Measurements from ENCODE around the gene HELZ2.
A peak's percentile ranks its signal among the peaks of the same experiment; 100 is the strongest.
"Not testable (repeated sequence)": the region's sequence is repeated elsewhere in the genome, so short reads cannot be mapped to it uniquely, and the experiment has no call there.

The HELZ2 gene

DNA sequence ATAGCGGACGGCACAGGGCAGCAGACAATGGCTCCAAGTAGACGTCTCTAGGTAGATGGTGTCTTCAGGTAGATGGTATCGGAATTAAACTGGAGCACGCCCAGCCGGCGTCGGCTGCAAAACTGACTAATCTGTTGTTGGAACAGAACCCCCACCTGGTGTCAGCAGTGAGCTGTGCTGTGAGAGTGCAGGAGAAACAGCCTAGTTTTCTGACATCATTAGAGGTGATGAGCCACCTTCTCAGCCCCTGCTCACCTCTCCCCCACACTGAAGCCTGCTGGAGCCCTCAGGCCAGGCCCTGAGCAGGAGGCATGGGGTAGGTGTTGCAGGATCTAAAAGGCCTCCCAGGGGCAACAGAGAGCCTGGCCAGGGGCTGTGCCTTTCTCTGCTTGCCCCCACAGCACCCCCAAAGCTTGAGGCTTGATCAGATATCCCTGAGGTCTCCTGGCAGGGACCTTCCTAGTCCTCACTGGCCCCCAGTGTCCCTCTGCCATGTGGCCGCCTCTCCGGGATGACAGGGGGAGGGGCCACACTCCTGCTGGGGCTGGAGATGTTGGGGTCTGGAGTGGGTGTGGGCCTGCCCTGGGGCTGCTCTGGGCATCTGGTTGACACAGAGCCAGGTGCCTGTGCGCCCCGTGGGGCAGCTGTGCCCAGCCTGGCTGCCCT lies 6.9 kb upstream of the HELZ2 start:
- peak; percentile 31 for DNase-seq (ENCODE audit: low read depth, low spot score)

DNA sequence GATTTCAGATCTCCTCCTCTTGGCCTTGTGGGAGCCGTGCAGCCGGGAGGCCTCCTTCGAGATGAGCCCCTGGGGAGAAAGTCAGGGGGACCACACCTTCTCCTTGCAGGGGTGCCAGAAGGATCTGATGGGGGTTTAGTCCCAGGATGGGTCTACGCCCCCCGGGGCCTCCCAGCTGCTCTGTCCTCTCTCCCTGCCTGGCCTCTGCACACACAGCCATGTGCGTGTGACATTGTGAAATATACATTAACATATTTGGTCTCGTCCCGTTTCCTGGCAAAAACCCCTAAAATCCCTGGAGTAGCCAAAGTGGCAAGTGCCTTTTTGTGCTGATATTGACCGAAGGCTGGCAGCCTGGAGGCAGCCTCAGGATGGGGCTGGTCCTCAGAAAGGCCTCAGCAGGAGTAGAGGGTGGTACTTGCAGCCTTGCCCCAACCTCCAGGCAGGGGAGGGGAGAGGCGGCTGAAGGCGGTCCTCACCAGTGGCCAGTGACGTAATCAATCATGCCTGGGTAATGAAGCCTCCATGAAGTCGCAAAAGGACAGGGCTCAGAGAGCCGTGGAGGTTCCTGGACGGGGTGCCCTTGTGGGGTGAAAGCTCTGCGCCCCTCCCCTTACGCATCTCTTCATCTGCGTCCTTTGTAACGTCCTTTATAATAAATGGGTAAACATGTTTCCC lies 5.1 kb upstream of the HELZ2 start:
- DNase-seq (ENCODE audit: low read depth, low spot score) = no peak

DNA sequence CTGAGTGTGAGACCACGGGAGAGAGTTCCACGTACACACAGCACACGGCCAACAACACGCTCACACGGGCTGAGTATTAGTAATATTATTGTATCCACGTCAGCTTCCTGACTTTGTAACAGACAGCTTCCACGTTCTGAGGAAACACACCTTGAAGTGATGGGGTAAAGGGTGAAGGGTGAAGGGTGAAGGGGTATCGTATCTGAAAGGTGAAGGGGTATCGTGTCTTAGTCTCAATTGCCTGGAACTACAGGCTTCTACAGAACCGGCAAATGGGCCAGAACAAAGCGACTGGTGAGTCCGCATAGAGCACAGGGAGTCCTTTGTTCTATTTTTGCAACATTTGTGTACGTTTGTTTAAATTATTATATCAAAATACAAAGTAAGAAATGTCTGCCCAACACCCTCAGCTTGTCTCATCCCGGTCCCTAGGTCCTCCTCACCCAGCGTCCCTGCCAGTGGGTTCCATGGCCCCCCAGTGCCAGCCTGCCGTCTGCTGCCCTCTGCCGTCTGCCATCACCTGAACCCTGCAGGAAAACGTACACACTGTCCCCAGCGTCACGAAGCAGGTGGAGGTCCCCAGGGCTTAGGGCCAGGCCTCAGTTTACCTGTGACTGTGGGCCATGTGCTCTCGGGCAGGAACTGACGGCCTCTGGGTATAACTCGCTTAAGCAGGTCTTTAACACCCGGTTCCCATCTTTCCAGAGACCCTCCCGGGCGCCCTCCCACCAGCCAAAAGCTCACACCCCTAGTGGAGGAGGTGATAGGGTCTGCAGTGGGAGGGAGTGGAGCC lies 4.4 kb upstream of the HELZ2 start:
- DNase-seq (ENCODE audit: low read depth, low spot score) = no peak

DNA sequence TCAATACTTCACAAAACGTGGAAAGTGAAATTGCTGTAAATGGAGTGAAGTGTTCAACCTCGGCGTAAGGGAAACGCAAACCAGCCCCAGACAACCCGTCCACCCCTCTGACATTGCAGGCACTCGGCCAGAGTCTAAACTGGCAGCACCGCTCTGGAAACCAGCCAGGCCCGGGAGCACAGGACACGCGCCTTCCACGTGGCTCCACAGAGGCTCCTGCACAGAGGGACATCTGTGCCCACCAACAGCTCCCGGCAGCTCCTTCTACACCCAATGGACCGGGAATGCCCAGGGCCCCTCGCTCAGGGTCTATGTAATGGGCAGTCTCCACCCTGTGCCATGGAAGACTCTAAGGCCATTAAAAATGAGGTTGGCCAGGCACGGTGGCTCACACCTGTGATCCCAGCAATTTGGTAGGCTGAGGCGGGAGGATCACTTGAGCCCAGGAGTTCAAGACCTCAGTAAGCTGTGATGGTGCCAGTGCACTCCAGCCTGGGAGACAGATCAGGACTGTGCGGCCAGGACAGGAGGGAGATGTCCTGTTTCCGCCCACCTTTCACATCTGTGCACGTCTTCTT lies 3.4 kb upstream of the HELZ2 start:
- DNase-seq (ENCODE audit: low read depth, low spot score) = no peak

DNA sequence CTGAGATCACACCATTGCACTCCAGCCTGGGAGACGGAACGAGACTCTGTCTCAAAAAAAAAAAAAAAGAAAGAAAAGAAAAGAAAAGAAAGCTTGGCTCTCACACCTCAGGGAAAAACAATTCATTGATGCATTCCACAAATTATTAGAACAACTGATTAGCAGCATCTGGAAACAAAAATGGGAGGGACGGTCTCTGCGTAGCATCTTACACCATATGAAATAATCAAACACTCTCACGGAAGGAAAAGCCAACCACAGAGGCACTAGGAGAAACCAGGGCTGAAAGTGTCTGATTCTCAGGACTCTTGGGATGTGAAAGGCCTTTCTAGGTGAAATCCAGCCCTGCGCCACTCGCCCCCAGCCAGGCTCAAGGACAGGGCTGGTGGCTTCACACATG lies 2.3 kb upstream of the HELZ2 start:
- no peak for DNase-seq (ENCODE audit: low read depth, low spot score)

DNA sequence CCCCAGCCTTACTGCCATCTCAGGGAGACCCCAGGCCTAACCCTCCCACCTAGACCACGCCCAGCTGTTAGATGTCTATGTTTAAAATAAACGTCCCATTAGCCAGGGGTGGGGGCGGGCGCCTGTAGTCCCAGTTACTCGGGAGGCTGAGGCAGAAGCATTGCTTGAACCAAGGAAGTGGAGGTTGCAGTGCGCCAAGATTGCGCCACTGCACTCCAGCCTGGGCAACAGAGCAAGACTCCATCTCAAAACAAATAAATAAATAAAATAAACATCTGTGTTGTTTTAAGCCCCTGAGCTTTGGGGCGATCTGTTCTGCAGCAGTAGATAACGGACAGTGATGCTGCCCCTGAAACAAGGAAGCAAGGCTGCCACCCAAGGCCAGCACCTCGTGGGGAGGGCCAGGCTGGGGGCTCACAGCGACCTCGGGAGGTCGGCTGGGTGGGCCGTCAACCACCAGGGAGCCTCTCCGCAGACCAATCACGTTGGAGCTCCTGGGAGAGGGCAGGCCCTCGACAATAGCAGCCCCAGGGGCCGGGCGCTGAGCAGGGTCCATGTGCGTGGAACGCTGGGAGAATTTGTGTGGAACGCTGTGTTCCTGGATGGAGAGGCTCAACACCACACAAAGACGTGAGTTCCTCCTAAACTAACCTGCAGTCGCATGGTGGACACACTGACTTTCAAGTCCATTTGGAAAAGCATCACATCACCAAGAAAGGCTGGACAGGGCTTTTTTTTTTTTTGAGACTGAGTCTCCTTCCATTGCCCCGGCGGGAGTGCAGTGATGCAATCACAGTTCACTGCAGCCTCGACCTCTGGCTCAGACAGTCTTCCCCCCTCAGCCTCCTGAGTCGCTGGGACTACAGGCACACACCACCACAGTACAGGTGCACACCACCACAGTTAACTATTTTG lies 1.0 kb upstream of the HELZ2 start:
- no peak for DNase-seq (ENCODE audit: low read depth, low spot score)

DNA sequence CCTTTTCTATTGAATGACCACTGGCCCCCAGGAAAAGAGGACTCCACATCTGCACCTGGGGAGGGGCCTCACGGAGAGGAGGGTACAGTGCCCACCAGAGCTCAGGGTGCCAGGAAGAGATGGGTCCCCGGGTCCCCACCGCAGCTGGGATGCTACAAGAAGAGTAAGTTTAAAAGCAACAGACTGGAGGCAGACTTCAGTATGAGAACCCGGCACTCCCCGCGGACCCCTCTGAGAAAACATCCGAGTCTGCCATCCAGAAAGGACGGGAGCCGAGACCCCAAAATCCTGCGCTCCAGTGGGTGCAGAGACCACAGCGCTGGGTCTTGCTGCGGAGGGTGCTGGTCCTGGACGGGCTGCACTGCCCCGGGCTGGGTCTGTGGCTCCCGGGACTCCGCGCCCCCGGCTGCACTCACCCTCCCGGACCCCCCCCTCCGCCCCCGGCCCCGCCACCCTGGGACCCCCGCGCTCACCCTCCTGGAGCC lies 350 bp downstream of the HELZ2 start:
- no peak for DNase-seq (ENCODE audit: low read depth, low spot score)

DNA sequence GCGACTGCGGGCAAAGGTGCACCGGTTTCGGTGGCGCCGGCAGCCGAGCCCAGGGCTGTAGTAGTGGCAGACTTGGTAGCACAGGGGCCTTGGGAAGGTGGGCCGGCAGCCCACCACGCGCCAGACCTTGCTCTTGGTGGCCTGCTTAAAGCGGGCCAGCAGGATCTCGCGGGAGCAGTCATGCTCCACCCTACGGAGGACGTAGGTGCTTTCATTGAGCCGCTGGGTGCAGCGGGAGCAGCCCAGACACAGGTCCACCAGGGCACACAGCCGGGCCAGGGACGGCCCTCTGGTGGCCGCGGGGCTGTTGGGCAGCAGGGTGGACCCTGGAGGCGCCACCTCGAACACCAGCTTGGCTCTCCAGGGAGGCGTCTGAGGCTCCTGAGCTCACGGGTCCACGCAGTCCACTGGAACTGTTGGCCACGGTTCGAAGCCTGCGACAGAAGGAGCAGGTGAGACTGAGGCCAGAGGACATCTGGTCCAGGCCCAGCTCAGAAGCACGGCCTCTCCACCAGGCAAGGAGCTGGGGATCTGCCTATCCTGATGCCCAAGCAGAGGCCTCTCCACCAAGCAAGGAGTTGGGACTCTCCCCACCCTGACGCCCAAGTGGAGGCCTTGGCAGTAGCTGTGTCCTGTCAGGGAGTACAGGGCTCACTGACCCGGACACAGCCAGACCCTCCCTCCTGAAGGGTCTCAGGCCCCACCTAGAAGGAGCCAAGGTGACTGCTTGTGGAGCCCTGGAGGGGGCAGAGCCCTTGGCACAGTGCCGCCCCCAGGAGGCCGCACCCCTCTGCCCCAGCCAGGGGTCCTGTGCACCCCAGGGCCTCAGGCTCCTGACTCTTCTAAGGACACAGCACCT lies 1.0 kb downstream of the HELZ2 start:
- no peak for DNase-seq (ENCODE audit: low read depth, low spot score)

DNA sequence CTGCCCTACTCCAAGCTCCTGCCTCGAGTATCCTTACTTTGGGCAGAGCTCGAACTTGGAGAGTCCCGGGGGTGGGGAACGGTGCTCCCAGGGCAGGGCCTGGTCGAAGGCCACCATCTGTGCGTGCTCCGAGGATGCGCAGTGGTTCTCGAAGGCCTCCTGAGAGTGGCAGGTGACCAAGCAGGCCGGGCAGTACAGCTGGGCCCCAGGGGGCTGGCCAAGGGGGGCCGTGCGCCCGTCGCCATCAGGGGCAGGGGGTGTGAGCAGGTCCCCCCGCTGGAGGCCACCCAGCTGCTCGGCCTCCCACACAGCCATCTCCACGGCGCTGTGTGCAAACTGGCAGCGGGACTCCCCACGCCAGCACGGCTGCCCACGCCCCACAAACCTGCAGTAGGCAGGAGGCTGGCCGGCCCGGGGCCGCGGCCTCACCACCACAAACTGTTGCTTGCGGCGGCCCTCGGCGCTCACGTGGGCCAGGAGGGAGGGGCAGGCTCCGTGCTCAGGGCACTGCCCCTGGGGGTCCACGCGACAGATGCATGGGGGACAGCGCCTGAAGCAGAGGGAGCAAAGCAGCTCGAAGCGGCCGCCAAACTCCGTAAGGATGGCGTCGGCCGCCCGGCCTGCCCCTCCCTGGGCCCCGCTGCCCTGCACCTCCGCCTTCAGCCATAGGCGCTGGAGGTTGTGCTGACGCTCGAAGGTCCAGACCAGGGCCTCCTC lies 1.8 kb downstream of the HELZ2 start:
- no peak for DNase-seq (ENCODE audit: low read depth, low spot score)

DNA sequence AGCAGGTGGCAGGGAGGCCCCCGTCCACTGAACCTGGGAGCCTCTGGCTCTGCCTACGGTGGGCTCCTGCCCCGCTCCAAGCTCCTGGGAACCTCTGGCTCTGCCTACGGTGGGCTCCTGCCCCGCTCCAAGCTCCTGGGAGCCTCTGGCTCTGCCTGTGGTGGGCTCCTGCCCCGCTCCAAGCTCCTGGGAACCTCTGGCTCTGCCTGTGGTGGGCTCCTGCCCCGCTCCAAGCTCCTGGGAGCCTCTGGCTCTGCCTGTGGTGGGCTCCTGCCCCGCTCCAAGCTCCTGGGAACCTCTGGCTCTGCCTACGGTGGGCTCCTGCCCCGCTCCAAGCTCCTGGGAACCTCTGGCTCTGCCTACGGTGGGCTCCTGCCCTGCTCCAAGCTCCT lies 3.0 kb downstream of the HELZ2 start:
- DNase-seq (ENCODE audit: low read depth, low spot score) = not testable (repeated sequence)

DNA sequence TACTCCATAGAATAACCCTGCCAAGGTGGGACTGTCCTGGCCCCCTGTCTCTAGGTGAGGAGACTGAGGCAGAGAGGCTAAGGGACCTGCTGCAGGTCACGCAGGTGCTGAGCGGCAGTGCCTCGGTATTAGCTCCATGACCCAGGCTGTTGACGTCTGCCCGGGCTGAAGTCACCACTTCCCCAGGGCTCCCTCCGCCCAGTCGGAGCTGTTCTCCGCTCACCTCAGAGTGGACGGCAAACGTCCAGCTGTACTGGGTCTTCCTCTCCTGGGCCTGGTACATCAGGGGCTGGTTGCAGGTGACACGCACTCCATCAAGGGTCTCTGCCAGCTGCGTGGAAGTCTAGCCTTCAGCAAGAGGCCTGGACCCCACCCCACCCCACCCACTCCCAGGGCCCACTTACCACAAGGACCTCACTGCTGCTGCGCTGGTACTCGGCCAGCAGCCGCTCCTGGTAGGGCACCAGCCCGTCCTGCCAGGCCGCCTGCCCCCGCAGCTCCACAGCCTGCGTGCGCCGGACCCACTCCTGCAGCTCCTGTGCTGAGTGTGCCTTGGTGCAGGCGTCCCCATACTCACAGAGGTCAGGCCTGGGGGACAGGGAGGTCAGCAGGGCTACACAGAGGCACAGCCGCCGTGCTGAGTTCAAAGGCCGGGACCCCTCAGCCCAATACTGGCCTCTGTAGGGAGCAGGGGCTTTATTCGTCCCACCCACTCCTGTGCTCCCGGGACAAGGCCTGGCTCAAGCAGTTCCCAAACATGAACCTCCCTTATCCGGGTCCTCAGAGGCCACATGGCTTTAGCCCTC lies 3.6 kb downstream of the HELZ2 start:
- no peak for DNase-seq (ENCODE audit: low read depth, low spot score)

DNA sequence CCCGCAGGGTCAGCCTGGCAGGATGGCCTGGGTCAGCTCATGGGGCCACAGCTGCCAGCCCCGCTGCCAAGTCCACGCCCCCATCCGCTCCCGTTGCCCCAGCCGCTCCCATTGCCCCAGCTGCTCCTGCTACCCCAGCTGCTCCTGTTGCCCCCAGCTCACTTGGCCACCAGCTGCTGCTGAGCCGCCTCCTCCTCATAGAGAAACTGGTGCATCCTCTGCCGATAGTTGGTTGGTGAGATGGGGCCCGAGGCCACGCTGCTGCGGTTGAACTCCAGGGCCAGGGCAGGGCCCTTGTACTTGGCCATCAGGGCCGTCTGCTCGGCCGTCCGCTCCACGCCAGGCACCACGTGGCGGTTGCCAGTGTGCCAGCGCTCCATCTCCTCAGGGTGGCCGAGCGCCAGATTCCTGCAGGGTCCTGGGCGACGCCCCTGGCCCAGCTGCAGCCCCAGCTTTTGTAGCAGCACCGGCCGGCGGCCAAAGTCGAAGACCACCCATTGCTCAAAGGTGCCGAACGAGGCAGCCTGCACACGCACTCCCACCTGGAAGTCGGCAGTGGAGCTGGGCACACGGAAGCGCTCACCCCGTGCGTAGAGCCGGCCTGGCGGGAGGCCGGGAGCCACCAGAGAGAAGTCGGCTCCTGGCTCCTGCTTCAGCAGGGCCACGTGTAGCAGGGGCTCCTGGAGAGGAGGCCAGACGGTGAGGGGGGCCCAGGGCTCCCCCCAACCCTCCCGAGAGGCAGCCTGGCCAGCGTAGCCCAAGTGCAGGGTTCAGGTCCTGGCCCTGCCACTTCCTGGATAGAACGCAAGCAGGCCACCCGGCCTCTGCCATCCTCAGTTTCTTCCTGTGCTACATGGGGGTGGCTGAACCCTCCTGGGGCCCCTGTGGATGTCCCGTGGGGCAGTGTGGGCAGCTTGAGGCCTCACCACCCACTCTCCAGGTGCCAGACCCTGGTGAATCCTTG lies 4.8 kb downstream of the HELZ2 start:
- no peak for DNase-seq (ENCODE audit: low read depth, low spot score)

DNA sequence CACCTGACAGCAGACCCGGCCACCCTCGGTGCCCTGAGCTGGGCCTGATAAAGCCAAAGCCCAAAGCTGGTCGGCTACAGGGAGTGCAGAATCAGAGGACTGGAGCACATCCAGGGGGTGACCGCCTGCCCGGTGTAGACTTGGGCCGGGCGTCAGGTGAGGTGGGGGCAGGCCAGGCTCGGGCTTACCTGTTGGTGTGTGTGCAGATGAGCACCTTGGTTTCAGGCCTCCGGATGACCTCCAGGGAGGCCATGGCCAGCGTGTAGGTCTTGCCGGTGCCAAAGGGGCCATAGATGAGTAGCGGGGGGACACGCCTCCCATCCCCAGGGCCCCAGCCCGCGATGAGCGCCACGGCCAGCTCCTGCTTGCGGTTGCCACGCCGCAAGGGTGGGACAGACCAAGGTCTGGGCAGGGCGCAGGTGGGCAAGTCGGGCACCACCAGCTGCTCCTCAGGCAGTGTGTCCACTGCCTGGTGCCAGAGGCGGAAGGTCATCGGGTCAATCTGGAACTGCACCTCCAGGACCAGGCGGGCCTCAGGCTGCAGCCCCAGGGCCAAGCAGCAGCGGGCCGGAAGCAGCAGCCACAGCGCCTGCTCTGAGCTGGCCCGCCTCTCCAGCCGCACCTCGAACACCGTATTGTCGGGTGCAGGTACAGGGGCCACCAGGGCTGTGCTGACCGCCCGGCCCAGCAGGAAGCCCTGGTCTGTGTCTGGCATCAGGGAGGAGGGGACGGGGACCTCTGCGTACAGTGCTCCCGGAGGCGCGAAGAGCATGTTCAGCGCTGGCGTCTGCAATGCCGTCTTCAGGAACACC lies 5.7 kb downstream of the HELZ2 start:
- no peak for DNase-seq (ENCODE audit: low read depth, low spot score)

DNA sequence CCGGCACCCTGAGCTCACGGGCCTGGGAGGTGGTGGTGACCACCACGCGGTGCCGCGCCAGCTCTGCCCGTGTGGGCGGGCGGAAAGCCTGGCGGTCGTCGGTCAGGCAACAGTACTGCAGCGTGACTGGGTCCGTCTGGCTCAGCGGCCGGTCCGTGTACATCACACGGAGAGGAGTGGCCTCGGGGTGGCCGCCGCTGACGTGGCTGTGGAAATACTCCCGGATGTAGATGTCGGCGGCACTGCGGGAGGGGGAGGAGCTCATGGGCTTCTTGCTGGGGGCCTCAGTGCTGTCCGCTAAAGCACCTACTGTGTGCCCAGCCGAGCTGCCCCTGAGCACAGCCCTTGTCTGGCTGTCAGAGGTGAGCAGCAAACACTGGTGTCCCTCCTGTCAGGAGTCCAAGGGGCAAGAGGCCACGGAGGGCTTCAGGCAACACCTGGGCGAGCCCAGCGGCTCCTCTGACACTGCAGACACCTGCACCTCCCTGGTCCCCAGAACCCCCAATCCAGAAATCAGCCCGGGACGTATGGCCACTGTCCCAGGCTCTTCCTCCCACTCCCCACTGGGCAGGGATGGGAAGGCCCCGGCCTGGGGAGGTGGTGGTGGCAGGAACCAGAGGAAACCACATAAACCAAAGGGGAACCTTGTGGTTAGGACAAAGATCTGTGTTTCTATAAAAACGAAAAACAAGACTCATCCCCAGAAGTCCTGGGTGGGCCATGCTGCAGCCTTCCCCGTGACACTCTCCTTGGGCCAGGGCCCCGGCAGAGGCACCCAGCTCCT lies 6.5 kb downstream of the HELZ2 start:
- DNase-seq (ENCODE audit: low read depth, low spot score) = no peak

DNA sequence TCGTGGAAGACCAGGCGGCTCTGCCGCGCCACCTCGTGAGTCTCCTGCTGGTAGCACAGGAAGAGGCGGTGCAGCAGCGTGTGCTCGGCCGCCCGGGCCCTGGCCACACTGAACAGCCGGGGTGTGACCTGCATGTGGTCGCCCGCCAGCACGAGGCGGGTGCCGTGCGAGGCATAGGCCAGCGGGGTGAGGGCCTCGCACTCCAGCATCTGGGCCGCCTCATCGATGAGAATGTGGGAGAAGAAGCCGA lies 7.0 kb downstream of the HELZ2 start:
- DNase-seq (ENCODE audit: low read depth, low spot score) = no peak

DNA sequence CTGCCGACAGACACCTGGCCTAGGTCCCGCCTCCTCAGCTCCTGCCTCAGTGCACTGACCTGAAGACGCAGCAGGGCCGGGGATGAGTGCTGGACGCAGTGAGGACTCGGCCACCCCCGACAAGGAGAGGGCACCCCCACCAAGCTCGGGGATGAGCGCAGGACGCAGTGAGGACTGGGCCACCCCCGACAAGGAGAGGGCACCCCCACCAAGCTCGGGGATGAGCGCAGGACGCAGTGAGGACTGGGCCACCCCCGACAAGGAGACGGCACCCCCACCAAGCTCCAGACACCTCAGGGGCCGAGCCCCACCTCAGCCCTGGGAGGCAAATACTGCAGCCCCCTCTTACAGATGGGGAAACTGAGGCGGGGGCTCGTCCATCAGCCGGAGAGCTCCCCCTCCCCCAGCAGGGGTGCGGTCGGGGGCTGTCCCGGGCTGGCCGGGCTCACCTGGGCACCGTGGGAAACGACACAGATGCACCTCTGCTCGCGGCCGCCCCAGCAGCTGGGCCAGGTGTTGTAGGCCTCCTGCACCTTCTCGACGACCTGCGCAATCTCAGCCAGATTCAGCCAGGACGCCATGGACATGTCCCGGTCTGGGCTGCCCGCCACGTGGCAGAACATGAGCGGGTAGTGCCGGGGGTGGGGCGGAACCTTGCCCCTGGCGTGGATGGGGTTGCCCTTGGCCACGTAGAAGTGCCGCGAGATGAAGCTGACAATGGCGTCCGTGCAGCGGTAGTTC lies 7.5 kb downstream of the HELZ2 start:
- DNase-seq (ENCODE audit: low read depth, low spot score) = no peak
